IgD-negative memory B cell (primary cell): ENCODE measurements around the gene SLC12A4. TPM values are rescaled to one million over a fixed set of nuclear protein-coding genes. Genes with fewer than 3 reads are reported as not detected.

Experiments used
- H3K27ac Mint-ChIP-seq, 3 donors: one replicate each; pipeline ENCODE4 v1.8.0; 2020 to 2022; ENCODE audit warnings: mild to moderate bottlenecking in 3 of 3, mixed read lengths in 3 of 3, moderate library complexity in 1 of 3
- H3K27me3 Mint-ChIP-seq: one replicate; pipeline ENCODE4 v1.8.0; 2021; ENCODE audit warnings: mixed read lengths
- H3K36me3 Mint-ChIP-seq: one replicate; pipeline ENCODE4 v1.8.0; 2020; ENCODE audit warnings: mild to moderate bottlenecking, mixed read lengths
- H3K4me1 Mint-ChIP-seq, 3 donors: one replicate each; pipeline ENCODE4 v1.8.0; 2020 to 2022; ENCODE audit warnings: mixed read lengths in 3 of 3, mild to moderate bottlenecking in 1 of 3
- H3K4me3 Mint-ChIP-seq, 4 donors: one replicate each; pipeline ENCODE4 v1.8.0; 2020 to 2022; ENCODE audit warnings: mild to moderate bottlenecking in 4 of 4, mixed read lengths in 4 of 4, moderate library complexity in 3 of 4
- H3K9me3 Mint-ChIP-seq, 3 donors: one replicate each; pipeline ENCODE4 v1.8.0; 2020 to 2021; ENCODE audit warnings: mixed read lengths in 3 of 3, mild to moderate bottlenecking in 1 of 3
- polyA plus RNA-seq: library from polyadenylated mRNA; unstranded; fragments of 300-500 nt; fragmentation: Illumina TruSeq; gene quantifications from one replicate; pipeline ENCODE4 v1.2.3, GENCODE V29; 2021

SLC12A4 gene
- polyA plus RNA-seq, 1 donor from 2014 or later: 3.9 TPM

- peaks cover 7 to 17% (median 14%) of the 10 kb centered on the region in 3 donors for H3K4me1 Mint-ChIP-seq
- peak overlapping the region in 2 of 3 donors; percentile 63 to 99 for H3K27ac Mint-ChIP-seq
- peaks cover 6% of the 10 kb centered on the region for H3K36me3 Mint-ChIP-seq
- H3K9me3 Mint-ChIP-seq: no peaks in the 10 kb centered on the region
- peak overlapping the region in 2 of 4 donors; percentile 7 to 61 for H3K4me3 Mint-ChIP-seq
- no peaks in the 10 kb centered on the region for H3K27me3 Mint-ChIP-seq
These were observed 34.6 kb downstream of the SLC12A4 start for GRCh38 chr16:67933805-67934204.

- H3K27ac Mint-ChIP-seq: no peak overlapping the region
- no peak overlapping the region for H3K4me3 Mint-ChIP-seq
- H3K27me3 Mint-ChIP-seq: no peaks in the 10 kb centered on the region
- H3K4me1 Mint-ChIP-seq: peaks cover 7 to 21% (median 17%) of the 10 kb centered on the region in 3 donors
- no peaks in the 10 kb centered on the region for H3K9me3 Mint-ChIP-seq
- peaks cover 6% of the 10 kb centered on the region for H3K36me3 Mint-ChIP-seq
These were observed 36.0 kb downstream of the SLC12A4 start for GRCh38 chr16:67932462-67932840.

- no peaks in the 10 kb centered on the region for H3K27me3 Mint-ChIP-seq
- H3K4me1 Mint-ChIP-seq: peaks cover 7 to 17% (median 14%) of the 10 kb centered on the region in 3 donors
- no peaks in the 10 kb centered on the region for H3K9me3 Mint-ChIP-seq
- H3K27ac Mint-ChIP-seq: no peak within 1 kb of the TSS
- H3K36me3 Mint-ChIP-seq: peaks cover 6% of the 10 kb centered on the region
- H3K4me3 Mint-ChIP-seq: no peak within 1 kb of the TSS
These were observed 36.5 kb downstream of the SLC12A4 start, which contains the start of gene CTRL for GRCh38 chr16:67931712-67932461. Gene CTRL (minus strand): TSS chr16:67931862. CDS start chr16:67931852, 10 bp downstream.

- peaks cover 6% of the 10 kb centered on the region for H3K36me3 Mint-ChIP-seq
- no peaks in the 10 kb centered on the region for H3K9me3 Mint-ChIP-seq
- H3K27ac Mint-ChIP-seq: no peak overlapping the region
- H3K4me1 Mint-ChIP-seq: peaks cover 10 to 23% (median 20%) of the 10 kb centered on the region in 3 donors
- no peak overlapping the region for H3K4me3 Mint-ChIP-seq
- no peaks in the 10 kb centered on the region for H3K27me3 Mint-ChIP-seq
These were observed 37.7 kb downstream of the SLC12A4 start for GRCh38 chr16:67930678-67931211.

GRCh38 chr16:67930191-67930590 is 38.2 kb downstream of the SLC12A4 start:
- Mint-ChIP-seq H3K9me3 (no peaks in the 10 kb centered on the region), H3K27ac (peak overlapping the region in 1 of 3 donors; percentile 60), H3K36me3 (peaks cover 6% of the 10 kb centered on the region)

GRCh38 chr16:67928561-67929364 is 39.7 kb downstream of the SLC12A4 start:
- Mint-ChIP-seq H3K4me3 (no peak overlapping the region), H3K36me3 (peaks cover 2% of the 10 kb centered on the region), H3K27me3 (no peaks in the 10 kb centered on the region), H3K9me3 (no peaks in the 10 kb centered on the region), H3K27ac (peak overlapping the region in 2 of 3 donors; percentile 36 to 62), H3K4me1 (peaks cover 5 to 16% (median 15%) of the 10 kb centered on the region in 3 donors)

More at GRCh38 chr16:67930191-67930590, 38.2 kb downstream of the SLC12A4 start:
- peaks cover 5 to 22% (median 21%) of the 10 kb centered on the region in 3 donors for H3K4me1 Mint-ChIP-seq
- no peaks in the 10 kb centered on the region for H3K27me3 Mint-ChIP-seq
- no peak overlapping the region for H3K4me3 Mint-ChIP-seq

- Mint-ChIP-seq H3K27ac (peak overlapping the region in 2 of 3 donors; percentile 36 to 62), H3K4me1 (peaks cover 5 to 15% (median 14%) of the 10 kb centered on the region in 3 donors), H3K27me3 (no peaks in the 10 kb centered on the region), H3K36me3 (peaks cover 1% of the 10 kb centered on the region), H3K4me3 (no peak overlapping the region), H3K9me3 (no peaks in the 10 kb centered on the region)
These were observed 40.3 kb downstream of the SLC12A4 start for GRCh38 chr16:67928147-67928546.

GRCh38 chr16:67927131-67927941 is 41.1 kb downstream of the SLC12A4 start:
- Mint-ChIP-seq H3K4me3 (no peak overlapping the region), H3K27me3 (no peaks in the 10 kb centered on the region), H3K27ac (no peak overlapping the region), H3K4me1 (peaks cover 5 to 15% (median 14%) of the 10 kb centered on the region in 3 donors), H3K36me3 (peaks cover 1% of the 10 kb centered on the region), H3K9me3 (no peaks in the 10 kb centered on the region)

GRCh38 chr16:67926181-67926750 is 42.2 kb downstream of the SLC12A4 start:
- no peaks in the 10 kb centered on the region for H3K9me3 Mint-ChIP-seq
- H3K4me1 Mint-ChIP-seq: peaks cover 5 to 15% (median 14%) of the 10 kb centered on the region in 3 donors
- peak overlapping the region in 2 of 3 donors; percentile 17 to 43 for H3K27ac Mint-ChIP-seq
- H3K27me3 Mint-ChIP-seq: no peaks in the 10 kb centered on the region
- H3K36me3 Mint-ChIP-seq: peaks cover 1% of the 10 kb centered on the region
- H3K4me3 Mint-ChIP-seq: peak overlapping the region in 2 of 4 donors; percentile 52 to 65

- H3K4me3 Mint-ChIP-seq: no peak overlapping the region
- H3K4me1 Mint-ChIP-seq: peaks cover 5 to 15% (median 14%) of the 10 kb centered on the region in 3 donors
- H3K27ac Mint-ChIP-seq: no peak overlapping the region
- H3K27me3 Mint-ChIP-seq: no peaks in the 10 kb centered on the region
- no peaks in the 10 kb centered on the region for H3K9me3 Mint-ChIP-seq
- H3K36me3 Mint-ChIP-seq: peaks cover 2% of the 10 kb centered on the region
These were observed 44.1 kb downstream of the SLC12A4 start for GRCh38 chr16:67924140-67924906.

GRCh38 chr16:67923414-67924116 is 44.9 kb downstream of the SLC12A4 start:
- H3K9me3 Mint-ChIP-seq: no peaks in the 10 kb centered on the region
- H3K36me3 Mint-ChIP-seq: peaks cover 2% of the 10 kb centered on the region
- no peak overlapping the region for H3K27ac Mint-ChIP-seq
- H3K4me1 Mint-ChIP-seq: peaks cover 5 to 14% (median 13%) of the 10 kb centered on the region in 3 donors
- H3K27me3 Mint-ChIP-seq: no peaks in the 10 kb centered on the region
- no peak overlapping the region for H3K4me3 Mint-ChIP-seq

GRCh38 chr16:67922740-67923139 is 45.7 kb downstream of the SLC12A4 start:
- Mint-ChIP-seq H3K36me3 (peaks cover 2% of the 10 kb centered on the region), H3K27ac (no peak overlapping the region), H3K9me3 (no peaks in the 10 kb centered on the region), H3K4me1 (peaks cover 5 to 13% (median 12%) of the 10 kb centered on the region in 3 donors), H3K27me3 (no peaks in the 10 kb centered on the region), H3K4me3 (no peak overlapping the region)

GRCh38 chr16:67922221-67922620 is 46.2 kb downstream of the SLC12A4 start:
- no peaks in the 10 kb centered on the region for H3K9me3 Mint-ChIP-seq
- peak overlapping the region in 1 of 3 donors; percentile 10 for H3K27ac Mint-ChIP-seq
- peaks cover 2% of the 10 kb centered on the region for H3K36me3 Mint-ChIP-seq
- H3K4me1 Mint-ChIP-seq: peaks cover 5 to 14% (median 12%) of the 10 kb centered on the region in 3 donors
- H3K4me3 Mint-ChIP-seq: peak overlapping the region in 1 of 4 donors; percentile 27
- no peaks in the 10 kb centered on the region for H3K27me3 Mint-ChIP-seq
